ENCODE results near the gene CCDC91.
"Not testable (repeated sequence)": the region's sequence is repeated elsewhere in the genome, so short reads cannot be mapped to it uniquely, and the experiment has no call there.

The CCDC91 gene

GRCh38 chr12:28424965-28425364, 234.7 kb downstream of the CCDC91 start:
- Mint-ChIP-seq H3K27me3 (no peaks in the 10 kb centered on the region), H3K27ac (no peak overlapping the region), H3K4me1 (peaks cover 1% of the 10 kb centered on the region), H3K36me3 (ENCODE audit: low read depth) (peaks cover 11% of the 10 kb centered on the region), H3K4me3 (no peak overlapping the region), H3K9me3 (peaks cover 5% of the 10 kb centered on the region)
- ATAC-seq = no peak
- no peak for DNase-seq

- Mint-ChIP-seq H3K27ac (no peak overlapping the region), H3K27me3 (no peaks in the 10 kb centered on the region), H3K36me3 (ENCODE audit: low read depth) (peaks cover 8% of the 10 kb centered on the region), H3K9me3 (peaks cover 5% of the 10 kb centered on the region), H3K4me3 (no peak overlapping the region), H3K4me1 (peaks cover 1% of the 10 kb centered on the region)
- ATAC-seq = no peak
- DNase-seq = no peak
Observed at GRCh38 chr12:28425526-28425925, 235.3 kb downstream of the CCDC91 start.

GRCh38 chr12:28427046-28427445, 236.8 kb downstream of the CCDC91 start:
- H3K9me3 Mint-ChIP-seq = no peaks in the 10 kb centered on the region
- ATAC-seq (no peak), DNase-seq (no peak)
- H3K36me3 Mint-ChIP-seq (ENCODE audit: low read depth) = peaks cover 6% of the 10 kb centered on the region
- peaks cover 1% of the 10 kb centered on the region for H3K4me1 Mint-ChIP-seq
- no peak overlapping the region for H3K4me3 Mint-ChIP-seq
- H3K27me3 Mint-ChIP-seq = no peaks in the 10 kb centered on the region
- H3K27ac Mint-ChIP-seq = no peak overlapping the region

- no peak overlapping the region for H3K27ac Mint-ChIP-seq
- peaks cover 2% of the 10 kb centered on the region for H3K36me3 Mint-ChIP-seq (ENCODE audit: low read depth)
- DNase-seq (no peak), ATAC-seq (no peak)
- no peaks in the 10 kb centered on the region for H3K27me3 Mint-ChIP-seq
- H3K4me3 Mint-ChIP-seq = no peak overlapping the region
- peaks cover 3% of the 10 kb centered on the region for H3K4me1 Mint-ChIP-seq
- H3K9me3 Mint-ChIP-seq = no peaks in the 10 kb centered on the region
Observed at GRCh38 chr12:28440081-28440608, 249.9 kb downstream of the CCDC91 start.

- Mint-ChIP-seq H3K27me3 (no peaks in the 10 kb centered on the region), H3K4me3 (no peak overlapping the region), H3K36me3 (ENCODE audit: low read depth) (peaks cover 4% of the 10 kb centered on the region), H3K27ac (no peak overlapping the region), H3K4me1 (peaks cover 3% of the 10 kb centered on the region), H3K9me3 (no peaks in the 10 kb centered on the region)
- no peak for ATAC-seq
- no peak for DNase-seq
Observed at GRCh38 chr12:28442101-28442500, 251.8 kb downstream of the CCDC91 start.

GRCh38 chr12:28443337-28443736, 253.1 kb downstream of the CCDC91 start:
- Mint-ChIP-seq H3K27ac (no peak overlapping the region), H3K9me3 (no peaks in the 10 kb centered on the region)

GRCh38 chr12:28446031-28446430, 255.8 kb downstream of the CCDC91 start:
- peaks cover 4% of the 10 kb centered on the region for H3K36me3 Mint-ChIP-seq (ENCODE audit: low read depth)
- DNase-seq (no peak), ATAC-seq (no peak)
- no peak overlapping the region for H3K4me3 Mint-ChIP-seq
- H3K9me3 Mint-ChIP-seq = no peaks in the 10 kb centered on the region
- no peaks in the 10 kb centered on the region for H3K27me3 Mint-ChIP-seq
- H3K27ac Mint-ChIP-seq = no peak overlapping the region
- no peaks in the 10 kb centered on the region for H3K4me1 Mint-ChIP-seq

More at GRCh38 chr12:28443337-28443736, 253.1 kb downstream of the CCDC91 start:
- peaks cover 3% of the 10 kb centered on the region for H3K4me1 Mint-ChIP-seq
- no peak for DNase-seq
- no peak overlapping the region for H3K4me3 Mint-ChIP-seq
- no peak for ATAC-seq
- H3K36me3 Mint-ChIP-seq (ENCODE audit: low read depth) = peaks cover 4% of the 10 kb centered on the region
- H3K27me3 Mint-ChIP-seq = no peaks in the 10 kb centered on the region

GRCh38 chr12:28453686-28454085, 263.4 kb downstream of the CCDC91 start:
- ATAC-seq = no peak
- Mint-ChIP-seq H3K36me3 (ENCODE audit: low read depth) (peaks cover 15% of the 10 kb centered on the region), H3K4me1 (no peaks in the 10 kb centered on the region)

GRCh38 chr12:28456934-28457710, 266.9 kb downstream of the CCDC91 start:
- Mint-ChIP-seq H3K4me3 (no peak overlapping the region), H3K4me1 (no peaks in the 10 kb centered on the region), H3K36me3 (ENCODE audit: low read depth) (peaks cover 32% of the 10 kb centered on the region), H3K27me3 (no peaks in the 10 kb centered on the region), H3K27ac (no peak overlapping the region), H3K9me3 (no peaks in the 10 kb centered on the region)
- ATAC-seq = no peak
- DNase-seq = no peak

More at GRCh38 chr12:28453686-28454085, 263.4 kb downstream of the CCDC91 start:
- Mint-ChIP-seq H3K9me3 (no peaks in the 10 kb centered on the region), H3K27me3 (no peaks in the 10 kb centered on the region), H3K4me3 (no peak overlapping the region), H3K27ac (no peak overlapping the region)
- DNase-seq = no peak

- ATAC-seq (no peak), DNase-seq (no peak)
- H3K27me3 Mint-ChIP-seq = no peaks in the 10 kb centered on the region
- no peaks in the 10 kb centered on the region for H3K4me1 Mint-ChIP-seq
- peaks cover 33% of the 10 kb centered on the region for H3K36me3 Mint-ChIP-seq (ENCODE audit: low read depth)
- no peaks in the 10 kb centered on the region for H3K9me3 Mint-ChIP-seq
- no peak overlapping the region for H3K27ac Mint-ChIP-seq
- H3K4me3 Mint-ChIP-seq = no peak overlapping the region
Observed at GRCh38 chr12:28457785-28458184, 267.5 kb downstream of the CCDC91 start.

- DNase-seq (no peak), ATAC-seq (no peak)
- H3K4me1 Mint-ChIP-seq = no peaks in the 10 kb centered on the region
- H3K9me3 Mint-ChIP-seq = no peaks in the 10 kb centered on the region
- H3K27me3 Mint-ChIP-seq = no peaks in the 10 kb centered on the region
- no peak overlapping the region for H3K4me3 Mint-ChIP-seq
- peaks cover 41% of the 10 kb centered on the region for H3K36me3 Mint-ChIP-seq (ENCODE audit: low read depth)
- no peak overlapping the region for H3K27ac Mint-ChIP-seq
Observed at GRCh38 chr12:28459481-28459880, 269.2 kb downstream of the CCDC91 start.

- Mint-ChIP-seq H3K9me3 (no peaks in the 10 kb centered on the region), H3K4me1 (no peaks in the 10 kb centered on the region), H3K36me3 (ENCODE audit: low read depth) (peaks cover 40% of the 10 kb centered on the region), H3K27me3 (no peaks in the 10 kb centered on the region), H3K4me3 (no peak overlapping the region), H3K27ac (no peak overlapping the region)
- ATAC-seq (no peak), DNase-seq (no peak)
Observed at GRCh38 chr12:28460420-28461130, 270.3 kb downstream of the CCDC91 start.

- DNase-seq (no peak), ATAC-seq (no peak)
- Mint-ChIP-seq H3K4me1 (no peaks in the 10 kb centered on the region), H3K9me3 (peaks cover 14% of the 10 kb centered on the region), H3K4me3 (no peak overlapping the region), H3K27me3 (no peaks in the 10 kb centered on the region), H3K36me3 (ENCODE audit: low read depth) (peaks cover 46% of the 10 kb centered on the region), H3K27ac (no peak overlapping the region)
Observed at GRCh38 chr12:28463396-28463795, 273.1 kb downstream of the CCDC91 start.

- not testable (repeated sequence) for H3K27ac Mint-ChIP-seq, H3K27me3 Mint-ChIP-seq, DNase-seq, ATAC-seq, H3K4me1 Mint-ChIP-seq, H3K4me3 Mint-ChIP-seq
- Mint-ChIP-seq H3K9me3 (peaks cover 23% of the 10 kb centered on the region), H3K36me3 (ENCODE audit: low read depth) (peaks cover 30% of the 10 kb centered on the region)
Observed at GRCh38 chr12:28471762-28472161, 281.5 kb downstream of the CCDC91 start.

- not testable (repeated sequence) for DNase-seq, ATAC-seq, H3K27me3 Mint-ChIP-seq, H3K4me3 Mint-ChIP-seq, H3K4me1 Mint-ChIP-seq, H3K9me3 Mint-ChIP-seq, H3K27ac Mint-ChIP-seq
- H3K36me3 Mint-ChIP-seq (ENCODE audit: low read depth) = peaks cover 28% of the 10 kb centered on the region
Observed at GRCh38 chr12:28476206-28476605, 285.9 kb downstream of the CCDC91 start.
